ENCODE results near the gene CHST8. TPM values are rescaled to one million over a fixed set of nuclear protein-coding genes. Genes with fewer than 3 reads are reported as not detected.

The CHST8 gene
- total RNA-seq, 1 donor from 2014 or later: not detected

DNA sequence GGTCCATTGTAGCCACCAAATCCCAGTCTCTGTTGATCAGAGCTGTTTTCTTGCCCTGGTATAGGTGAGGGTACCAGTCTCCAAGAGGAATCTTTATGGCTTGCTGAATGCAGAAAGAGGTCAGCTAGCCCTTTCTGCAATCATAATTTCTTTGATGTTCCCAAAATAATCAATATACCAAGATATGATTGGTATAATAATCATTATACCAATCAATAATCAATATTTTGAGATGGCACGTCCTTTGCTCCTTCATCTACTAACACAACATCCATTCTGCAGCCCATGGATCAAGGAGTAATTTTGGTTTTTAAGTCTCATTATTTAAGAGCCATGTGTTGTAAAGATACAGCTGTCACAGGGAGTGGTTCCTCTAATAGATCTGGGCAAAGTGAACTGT, 31.5 kb upstream of the CHST8 start:
- Mint-ChIP-seq H3K4me1 (ENCODE audit: low read depth, unreplicated experiment) (no peaks in the 10 kb centered on the region), H3K36me3 (ENCODE audit: low read depth, unreplicated experiment) (no peaks in the 10 kb centered on the region), H3K27me3 (ENCODE audit: low read depth, unreplicated experiment) (peaks cover 12% of the 10 kb centered on the region), H3K27ac (ENCODE audit: unreplicated experiment) (no peak overlapping the region), H3K4me3 (ENCODE audit: unreplicated experiment) (no peak overlapping the region), H3K9me3 (ENCODE audit: unreplicated experiment) (peaks cover 27% of the 10 kb centered on the region)
- no peaks in the 10 kb centered on the region for H3K4me1 ChIP-seq (ENCODE audit: insufficient read depth, low read length)
- H3K27me3 ChIP-seq (ENCODE audit: insufficient read depth, low read length): no peaks in the 10 kb centered on the region
- H3K4me3 ChIP-seq (ENCODE audit: insufficient read depth, low read depth, low read length): no peak overlapping the region
- H3K4me2 ChIP-seq (ENCODE audit: low read length): no peak overlapping the region
- H2AFZ ChIP-seq (ENCODE audit: low read depth, low read length): no peak overlapping the region
- TF ChIP-seq, protein P1, sequence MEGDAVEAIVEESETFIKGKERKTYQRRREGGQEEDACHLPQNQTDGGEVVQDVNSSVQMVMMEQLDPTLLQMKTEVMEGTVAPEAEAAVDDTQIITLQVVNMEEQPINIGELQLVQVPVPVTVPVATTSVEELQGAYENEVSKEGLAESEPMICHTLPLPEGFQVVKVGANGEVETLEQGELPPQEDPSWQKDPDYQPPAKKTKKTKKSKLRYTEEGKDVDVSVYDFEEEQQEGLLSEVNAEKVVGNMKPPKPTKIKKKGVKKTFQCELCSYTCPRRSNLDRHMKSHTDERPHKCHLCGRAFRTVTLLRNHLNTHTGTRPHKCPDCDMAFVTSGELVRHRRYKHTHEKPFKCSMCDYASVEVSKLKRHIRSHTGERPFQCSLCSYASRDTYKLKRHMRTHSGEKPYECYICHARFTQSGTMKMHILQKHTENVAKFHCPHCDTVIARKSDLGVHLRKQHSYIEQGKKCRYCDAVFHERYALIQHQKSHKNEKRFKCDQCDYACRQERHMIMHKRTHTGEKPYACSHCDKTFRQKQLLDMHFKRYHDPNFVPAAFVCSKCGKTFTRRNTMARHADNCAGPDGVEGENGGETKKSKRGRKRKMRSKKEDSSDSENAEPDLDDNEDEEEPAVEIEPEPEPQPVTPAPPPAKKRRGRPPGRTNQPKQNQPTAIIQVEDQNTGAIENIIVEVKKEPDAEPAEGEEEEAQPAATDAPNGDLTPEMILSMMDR (IDR thresholded peaks at IDR 0.05; ENCODE audit: insufficient read depth, low read depth, low read length): no peak
- TF ChIP-seq EZH2 (IDR thresholded peaks at IDR 0.05; ENCODE audit: insufficient read depth, low read length): no peak
- H3K9ac ChIP-seq (ENCODE audit: low read length): no peak overlapping the region
- H3K9me3 ChIP-seq (ENCODE audit: insufficient read depth, low read depth, low read length): peaks cover 3% of the 10 kb centered on the region
- FAIRE-seq: no peak
- H3K36me3 ChIP-seq (ENCODE audit: insufficient read depth, low read length): no peaks in the 10 kb centered on the region
- no peak overlapping the region for H3K27ac ChIP-seq (ENCODE audit: low read depth, low read length)
- H3K79me2 ChIP-seq (ENCODE audit: insufficient read depth, low read length): no peaks in the 10 kb centered on the region
- no peak for DNase-seq (ENCODE audit: low read depth)
- no peaks in the 10 kb centered on the region for H4K20me1 ChIP-seq (ENCODE audit: insufficient read depth, low read length)

DNA sequence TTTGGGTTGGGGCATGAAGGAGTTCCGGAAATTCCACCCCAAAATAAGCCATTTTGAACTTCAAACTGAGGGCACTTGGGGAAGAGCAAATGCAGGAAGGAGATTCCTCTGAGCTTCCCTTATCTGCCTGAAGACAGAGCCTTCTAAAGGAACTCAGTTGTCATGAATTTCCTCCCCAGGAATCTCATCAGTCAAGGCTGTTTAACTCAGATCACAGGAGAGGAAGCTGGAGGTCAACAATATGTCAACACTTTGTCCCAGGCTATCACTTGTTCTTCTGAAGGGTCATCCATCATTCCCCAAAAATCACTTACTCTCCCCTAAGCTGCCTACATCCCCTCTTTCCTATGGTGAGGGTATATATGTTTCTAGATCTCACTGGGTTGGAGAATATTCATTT, 26.0 kb upstream of the CHST8 start:
- Mint-ChIP-seq H3K4me3 (ENCODE audit: unreplicated experiment) (no peak overlapping the region), H3K27ac (ENCODE audit: unreplicated experiment) (no peak overlapping the region), H3K4me1 (ENCODE audit: low read depth, unreplicated experiment) (no peaks in the 10 kb centered on the region), H3K36me3 (ENCODE audit: low read depth, unreplicated experiment) (no peaks in the 10 kb centered on the region), H3K27me3 (ENCODE audit: low read depth, unreplicated experiment) (peaks cover 25% of the 10 kb centered on the region), H3K9me3 (ENCODE audit: unreplicated experiment) (peaks cover 12% of the 10 kb centered on the region)
- Histone ChIP-seq H3K27ac (ENCODE audit: low read depth, low read length) (no peak overlapping the region), H3K9me3 (ENCODE audit: insufficient read depth, low read depth, low read length) (no peaks in the 10 kb centered on the region), H3K79me2 (ENCODE audit: insufficient read depth, low read length) (no peaks in the 10 kb centered on the region), H3K4me3 (ENCODE audit: insufficient read depth, low read depth, low read length) (no peak overlapping the region), H2AFZ (ENCODE audit: low read depth, low read length) (no peak overlapping the region), H3K36me3 (ENCODE audit: insufficient read depth, low read length) (no peaks in the 10 kb centered on the region), H3K4me1 (ENCODE audit: insufficient read depth, low read length) (no peaks in the 10 kb centered on the region), H3K4me2 (ENCODE audit: low read length) (no peak overlapping the region), H3K9ac (ENCODE audit: low read length) (no peak overlapping the region), H4K20me1 (ENCODE audit: insufficient read depth, low read length) (no peaks in the 10 kb centered on the region), H3K27me3 (ENCODE audit: insufficient read depth, low read length) (no peaks in the 10 kb centered on the region)
- TF ChIP-seq, protein P1 (IDR thresholded peaks at IDR 0.05; ENCODE audit: insufficient read depth, low read depth, low read length): no peak
- no peak for TF ChIP-seq EZH2 (IDR thresholded peaks at IDR 0.05; ENCODE audit: insufficient read depth, low read length)
- no peak for DNase-seq (ENCODE audit: low read depth)
- FAIRE-seq: no peak

DNA sequence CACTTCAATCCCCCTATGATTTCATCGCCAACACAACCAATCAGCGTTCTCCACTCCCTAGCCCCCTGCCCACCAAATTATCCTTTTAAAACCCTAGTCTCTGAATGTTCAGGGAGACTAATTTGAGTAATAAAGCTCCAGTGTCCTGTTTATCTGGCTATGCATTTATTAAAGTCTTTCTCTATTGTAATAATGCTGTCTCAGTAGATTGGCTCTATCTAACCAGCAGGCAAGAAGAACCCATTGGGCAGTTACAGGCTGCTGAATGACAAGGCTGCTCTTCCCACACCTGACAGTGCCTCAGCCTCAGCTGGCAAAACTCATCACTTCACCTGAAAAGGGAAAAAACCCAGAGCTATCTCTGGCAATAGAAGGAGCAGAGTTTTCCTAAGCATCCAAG, 20.2 kb upstream of the CHST8 start:
- Histone ChIP-seq H3K9ac (ENCODE audit: low read length) (no peak overlapping the region), H3K36me3 (ENCODE audit: insufficient read depth, low read length) (no peaks in the 10 kb centered on the region), H3K9me3 (ENCODE audit: insufficient read depth, low read depth, low read length) (peaks cover 12% of the 10 kb centered on the region), H3K4me2 (ENCODE audit: low read length) (no peak overlapping the region), H3K4me3 (ENCODE audit: insufficient read depth, low read depth, low read length) (no peak overlapping the region), H3K4me1 (ENCODE audit: insufficient read depth, low read length) (no peaks in the 10 kb centered on the region), H3K27me3 (ENCODE audit: insufficient read depth, low read length) (no peaks in the 10 kb centered on the region), H4K20me1 (ENCODE audit: insufficient read depth, low read length) (no peaks in the 10 kb centered on the region), H3K27ac (ENCODE audit: low read depth, low read length) (no peak overlapping the region), H2AFZ (ENCODE audit: low read depth, low read length) (no peak overlapping the region), H3K79me2 (ENCODE audit: insufficient read depth, low read length) (no peaks in the 10 kb centered on the region)
- FAIRE-seq (no peak), DNase-seq (ENCODE audit: low read depth) (no peak)
- Mint-ChIP-seq H3K4me1 (ENCODE audit: low read depth, unreplicated experiment) (peaks cover 3% of the 10 kb centered on the region), H3K27ac (ENCODE audit: unreplicated experiment) (no peak overlapping the region), H3K27me3 (ENCODE audit: low read depth, unreplicated experiment) (peaks cover 12% of the 10 kb centered on the region), H3K4me3 (ENCODE audit: unreplicated experiment) (no peak overlapping the region), H3K9me3 (ENCODE audit: unreplicated experiment) (peaks cover 12% of the 10 kb centered on the region), H3K36me3 (ENCODE audit: low read depth, unreplicated experiment) (no peaks in the 10 kb centered on the region)
- TF ChIP-seq, protein P1 (IDR thresholded peaks at IDR 0.05; ENCODE audit: insufficient read depth, low read depth, low read length): no peak
- TF ChIP-seq EZH2 (IDR thresholded peaks at IDR 0.05; ENCODE audit: insufficient read depth, low read length): no peak
